ENCODE measurements around the gene RPL7L1.

RPL7L1 gene

DNA sequence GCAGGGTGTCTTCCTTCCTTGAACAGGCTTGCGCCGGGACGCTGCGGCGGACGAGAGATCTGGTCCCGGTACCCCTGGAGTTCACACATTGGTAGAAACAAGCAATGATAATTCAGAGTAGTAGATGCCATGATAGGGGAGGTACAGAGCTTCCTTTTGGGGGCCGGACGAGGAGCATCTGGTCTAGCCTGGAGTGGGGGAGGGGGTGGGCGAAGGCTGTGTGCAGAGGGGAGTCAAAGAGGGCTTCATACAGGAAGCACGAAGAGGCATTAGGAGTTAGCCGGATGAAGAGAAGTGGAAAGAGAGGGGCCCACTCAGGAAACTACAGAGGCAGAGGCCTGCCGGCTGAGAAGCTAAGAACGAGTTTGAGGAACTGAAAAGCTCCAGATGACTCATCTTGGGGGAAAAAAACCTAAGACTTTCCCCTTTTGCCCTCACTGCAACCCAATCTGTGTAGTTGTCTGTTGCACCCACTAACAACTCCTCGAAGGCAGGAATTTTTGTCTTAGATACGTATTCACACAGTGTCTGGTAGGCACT lies 50.5 kb downstream of the RPL7L1 start:
- H3K4me3 ChIP-seq (ENCODE audit: low read length in 2 of 2), result peak overlapping the region; percentile 75 to 81
- peaks cover 6% of the 10 kb centered on the region in 2 donors for H3K36me3 ChIP-seq (ENCODE audit: control insufficient read depth in 2 of 2, insufficient read depth in 2 of 2, low read length in 2 of 2)
- H3K4me1 ChIP-seq (ENCODE audit: control insufficient read depth in 2 of 2, insufficient read depth in 2 of 2, low read length in 2 of 2), result peaks cover 13 to 18% of the 10 kb centered on the region in 2 donors

DNA sequence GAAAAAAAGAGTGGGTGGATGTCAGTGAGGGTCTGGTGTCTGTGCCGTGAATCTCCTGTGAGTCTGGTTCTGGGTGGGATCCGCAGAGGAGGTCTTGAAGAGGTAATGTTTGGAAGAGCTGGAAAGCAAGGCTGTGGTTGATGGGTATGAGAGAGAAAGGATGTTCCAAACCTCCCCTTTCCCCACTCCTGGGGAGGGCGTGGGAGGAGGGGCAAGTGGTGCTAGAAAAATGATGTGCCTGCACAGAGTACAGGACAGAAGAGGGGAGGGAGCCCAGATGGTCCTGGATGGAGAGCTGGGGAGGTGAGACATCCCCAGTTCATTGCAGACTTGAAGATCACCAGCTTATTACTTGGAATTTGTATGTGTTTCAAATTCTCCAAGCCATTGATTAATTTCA lies 53.0 kb downstream of the RPL7L1 start:
- Histone ChIP-seq H3K9ac (ENCODE audit: low read depth in 1 of 2, low read length in 2 of 2) (no peak overlapping the region), H3K4me3 (ENCODE audit: low read length in 2 of 2) (no peak overlapping the region), H3K27me3 (ENCODE audit: control insufficient read depth in 2 of 2, insufficient read depth in 2 of 2, low read length in 2 of 2) (no peaks in the 10 kb centered on the region), H3K4me1 (ENCODE audit: control insufficient read depth in 2 of 2, insufficient read depth in 2 of 2, low read length in 2 of 2) (peaks cover 13 to 18% of the 10 kb centered on the region in 2 donors), H3K36me3 (ENCODE audit: control insufficient read depth in 2 of 2, insufficient read depth in 2 of 2, low read length in 2 of 2) (peaks cover 22 to 24% of the 10 kb centered on the region in 2 donors), H3K9me3 (ENCODE audit: control insufficient read depth in 2 of 2, low read length in 2 of 2) (no peaks in the 10 kb centered on the region), H3K27ac (ENCODE audit: low read depth in 2 of 2, low read length in 2 of 2) (no peak overlapping the region)

More for the DNA sequence above, 50.5 kb downstream of the RPL7L1 start:
- no peaks in the 10 kb centered on the region for H3K27me3 ChIP-seq (ENCODE audit: control insufficient read depth in 2 of 2, insufficient read depth in 2 of 2, low read length in 2 of 2)
- H3K9ac ChIP-seq (ENCODE audit: low read depth in 1 of 2, low read length in 2 of 2), result peak overlapping the region; percentile 73 to 80
- H3K27ac ChIP-seq (ENCODE audit: low read depth in 2 of 2, low read length in 2 of 2), result peak overlapping the region; percentile 86 to 92
- no peaks in the 10 kb centered on the region for H3K9me3 ChIP-seq (ENCODE audit: control insufficient read depth in 2 of 2, low read length in 2 of 2)

DNA sequence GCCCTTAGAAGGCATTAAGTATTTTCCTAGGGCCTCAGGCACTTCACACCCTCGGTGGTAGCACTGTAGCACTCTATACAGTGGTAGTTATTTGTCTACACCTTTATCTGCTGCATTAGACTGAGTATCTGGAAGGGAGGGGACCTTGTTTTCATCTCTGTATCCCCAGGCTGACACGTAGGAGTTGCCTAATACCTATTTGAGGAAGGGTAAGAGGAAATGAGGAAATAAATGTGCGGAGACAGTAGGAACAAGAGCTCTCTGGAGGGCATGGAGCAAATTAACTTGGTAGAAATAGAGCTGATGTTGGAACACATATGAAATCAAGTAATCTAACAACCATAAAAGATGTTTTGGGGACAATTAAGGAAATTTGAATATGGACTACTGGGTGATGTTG lies 53.8 kb downstream of the RPL7L1 start:
- Histone ChIP-seq H3K9ac (ENCODE audit: low read depth in 1 of 2, low read length in 2 of 2) (no peak overlapping the region), H3K36me3 (ENCODE audit: control insufficient read depth in 2 of 2, insufficient read depth in 2 of 2, low read length in 2 of 2) (peaks cover 29 to 32% of the 10 kb centered on the region in 2 donors), H3K4me1 (ENCODE audit: control insufficient read depth in 2 of 2, insufficient read depth in 2 of 2, low read length in 2 of 2) (peaks cover 13 to 18% of the 10 kb centered on the region in 2 donors)

DNA sequence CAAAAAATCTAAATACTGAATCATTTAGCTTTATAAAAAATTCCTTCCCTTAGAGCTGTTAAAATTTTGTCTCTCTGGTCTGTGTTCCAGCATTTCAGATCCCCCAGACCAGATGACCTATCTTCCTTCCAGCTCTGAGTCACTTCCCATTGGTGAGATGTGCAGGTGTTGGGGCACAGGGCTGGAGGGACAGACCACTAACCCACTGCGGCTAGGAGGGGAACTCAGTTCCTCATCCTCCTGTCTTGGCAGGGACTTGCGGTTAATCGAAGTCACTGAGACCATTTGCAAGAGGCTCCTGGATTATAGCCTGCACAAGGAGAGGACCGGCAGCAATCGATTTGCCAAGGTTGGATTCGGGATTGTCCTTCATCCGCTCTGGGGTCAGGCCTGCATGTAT lies 55.9 kb downstream of the RPL7L1 start:
- peaks cover 44 to 46% of the 10 kb centered on the region in 2 donors for H3K36me3 ChIP-seq (ENCODE audit: control insufficient read depth in 2 of 2, insufficient read depth in 2 of 2, low read length in 2 of 2)
- peaks cover 4 to 10% of the 10 kb centered on the region in 2 donors for H3K4me1 ChIP-seq (ENCODE audit: control insufficient read depth in 2 of 2, insufficient read depth in 2 of 2, low read length in 2 of 2)
- H3K9ac ChIP-seq (ENCODE audit: low read depth in 1 of 2, low read length in 2 of 2), result no peak overlapping the region
- no peak overlapping the region for H3K4me3 ChIP-seq (ENCODE audit: low read length in 2 of 2)
- no peaks in the 10 kb centered on the region for H3K9me3 ChIP-seq (ENCODE audit: control insufficient read depth in 2 of 2, low read length in 2 of 2)
- H3K27ac ChIP-seq (ENCODE audit: low read depth in 2 of 2, low read length in 2 of 2), result no peak overlapping the region
- no peaks in the 10 kb centered on the region for H3K27me3 ChIP-seq (ENCODE audit: control insufficient read depth in 2 of 2, insufficient read depth in 2 of 2, low read length in 2 of 2)

More for the DNA sequence above, 53.8 kb downstream of the RPL7L1 start:
- Histone ChIP-seq H3K27me3 (ENCODE audit: control insufficient read depth in 2 of 2, insufficient read depth in 2 of 2, low read length in 2 of 2) (no peaks in the 10 kb centered on the region), H3K4me3 (ENCODE audit: low read length in 2 of 2) (no peak overlapping the region), H3K27ac (ENCODE audit: low read depth in 2 of 2, low read length in 2 of 2) (no peak overlapping the region), H3K9me3 (ENCODE audit: control insufficient read depth in 2 of 2, low read length in 2 of 2) (no peaks in the 10 kb centered on the region)

DNA sequence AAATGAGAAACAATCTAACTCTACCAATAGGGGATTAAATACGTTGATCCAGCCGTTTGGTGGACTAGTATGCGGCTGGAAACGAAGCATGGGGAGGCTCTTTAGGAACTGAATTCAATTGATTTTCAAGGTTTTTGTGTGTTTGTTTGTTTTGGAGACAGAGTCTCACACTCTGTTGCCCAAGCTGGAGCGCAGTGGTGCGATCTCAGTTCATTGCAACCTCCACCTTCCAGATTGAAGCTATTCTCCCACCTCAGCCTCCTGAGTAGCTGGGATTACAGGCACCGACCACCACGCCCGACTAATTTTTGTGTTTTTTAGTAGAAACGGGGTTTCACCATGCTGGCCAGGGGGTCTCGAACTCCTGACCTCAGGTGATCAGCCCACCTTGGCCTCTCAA lies 57.0 kb downstream of the RPL7L1 start:
- H3K36me3 ChIP-seq (ENCODE audit: control insufficient read depth in 2 of 2, insufficient read depth in 2 of 2, low read length in 2 of 2), result peaks cover 46 to 51% of the 10 kb centered on the region in 2 donors
- peaks cover 0 to 3% of the 10 kb centered on the region in 2 donors for H3K4me1 ChIP-seq (ENCODE audit: control insufficient read depth in 2 of 2, insufficient read depth in 2 of 2, low read length in 2 of 2)
- H3K27ac ChIP-seq (ENCODE audit: low read depth in 2 of 2, low read length in 2 of 2), result no peak overlapping the region
- no peak overlapping the region for H3K9ac ChIP-seq (ENCODE audit: low read depth in 1 of 2, low read length in 2 of 2)
- no peak overlapping the region for H3K4me3 ChIP-seq (ENCODE audit: low read length in 2 of 2)
- H3K9me3 ChIP-seq (ENCODE audit: control insufficient read depth in 2 of 2, low read length in 2 of 2), result no peaks in the 10 kb centered on the region
- no peaks in the 10 kb centered on the region for H3K27me3 ChIP-seq (ENCODE audit: control insufficient read depth in 2 of 2, insufficient read depth in 2 of 2, low read length in 2 of 2)

DNA sequence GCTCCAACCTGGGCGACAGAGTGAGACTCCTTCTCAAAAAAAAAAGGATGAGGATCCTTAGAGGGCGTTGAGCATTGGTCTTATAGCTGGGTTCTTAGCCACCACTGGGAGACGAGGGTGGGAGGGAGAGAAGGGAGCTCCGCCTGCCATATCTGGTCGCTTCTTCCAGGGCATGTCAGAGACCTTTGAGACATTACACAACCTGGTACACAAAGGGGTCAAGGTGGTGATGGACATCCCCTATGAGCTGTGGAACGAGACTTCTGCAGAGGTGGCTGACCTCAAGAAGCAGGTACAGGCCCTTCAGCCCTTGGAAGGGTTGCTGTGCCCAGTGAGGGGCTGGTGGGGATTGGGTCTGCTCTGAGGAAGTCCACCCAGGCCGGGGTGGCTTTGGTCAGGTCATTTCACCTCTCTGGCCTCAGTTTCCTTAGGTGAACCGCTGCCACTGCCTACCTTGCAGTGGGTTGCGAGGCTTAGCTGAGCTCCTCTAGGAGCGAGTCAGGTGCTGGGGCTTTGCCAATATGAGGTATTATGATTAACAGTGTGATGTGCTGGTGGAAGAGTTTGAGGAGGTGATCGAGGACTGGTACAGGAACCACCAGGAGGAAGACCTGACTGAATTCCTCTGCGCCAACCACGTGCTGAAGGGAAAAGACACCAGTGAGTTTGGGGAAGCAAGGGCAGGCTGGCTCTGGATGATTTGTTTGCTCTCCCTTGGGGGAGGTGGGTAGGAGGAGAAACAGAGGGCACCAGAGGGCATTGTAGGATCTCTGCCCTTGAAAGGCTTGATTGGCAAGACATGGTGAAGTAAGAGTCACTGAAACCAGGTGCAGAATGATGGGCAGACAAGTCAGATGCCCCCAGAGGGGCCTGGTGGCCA lies 58.4 kb downstream of the RPL7L1 start:
- H3K36me3 ChIP-seq (ENCODE audit: control insufficient read depth in 2 of 2, insufficient read depth in 2 of 2, low read length in 2 of 2), result peaks cover 46 to 51% of the 10 kb centered on the region in 2 donors
- H3K9ac ChIP-seq (ENCODE audit: low read depth in 1 of 2, low read length in 2 of 2), result no peak overlapping the region
- no peak overlapping the region for H3K27ac ChIP-seq (ENCODE audit: low read depth in 2 of 2, low read length in 2 of 2)
- no peaks in the 10 kb centered on the region for H3K9me3 ChIP-seq (ENCODE audit: control insufficient read depth in 2 of 2, low read length in 2 of 2)
- no peaks in the 10 kb centered on the region for H3K4me1 ChIP-seq (ENCODE audit: control insufficient read depth in 2 of 2, insufficient read depth in 2 of 2, low read length in 2 of 2)
- no peaks in the 10 kb centered on the region for H3K27me3 ChIP-seq (ENCODE audit: control insufficient read depth in 2 of 2, insufficient read depth in 2 of 2, low read length in 2 of 2)
- no peak overlapping the region for H3K4me3 ChIP-seq (ENCODE audit: low read length in 2 of 2)

DNA sequence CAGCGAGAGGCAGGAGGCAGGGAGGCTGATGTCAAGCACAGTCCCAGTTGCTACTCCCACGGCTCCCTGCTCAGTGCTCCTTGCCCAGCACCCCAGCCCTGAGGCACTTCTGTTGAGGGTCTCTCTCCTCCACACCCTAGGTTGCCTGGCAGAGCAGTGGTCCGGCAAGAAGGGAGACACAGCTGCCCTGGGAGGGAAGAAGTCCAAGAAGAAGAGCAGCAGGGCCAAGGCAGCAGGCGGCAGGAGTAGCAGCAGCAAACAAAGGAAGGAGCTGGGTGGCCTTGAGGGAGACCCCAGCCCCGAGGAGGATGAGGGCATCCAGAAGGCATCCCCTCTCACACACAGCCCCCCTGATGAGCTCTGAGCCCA lies 59.0 kb downstream of the RPL7L1 start:
- H3K9ac ChIP-seq (ENCODE audit: low read depth in 1 of 2, low read length in 2 of 2), result no peak overlapping the region
- no peak overlapping the region for H3K4me3 ChIP-seq (ENCODE audit: low read length in 2 of 2)
- H3K4me1 ChIP-seq (ENCODE audit: control insufficient read depth in 2 of 2, insufficient read depth in 2 of 2, low read length in 2 of 2), result no peaks in the 10 kb centered on the region
- H3K27ac ChIP-seq (ENCODE audit: low read depth in 2 of 2, low read length in 2 of 2), result no peak overlapping the region
- no peaks in the 10 kb centered on the region for H3K9me3 ChIP-seq (ENCODE audit: control insufficient read depth in 2 of 2, low read length in 2 of 2)
- H3K36me3 ChIP-seq (ENCODE audit: control insufficient read depth in 2 of 2, insufficient read depth in 2 of 2, low read length in 2 of 2), result peaks cover 46 to 51% of the 10 kb centered on the region in 2 donors
- H3K27me3 ChIP-seq (ENCODE audit: control insufficient read depth in 2 of 2, insufficient read depth in 2 of 2, low read length in 2 of 2), result no peaks in the 10 kb centered on the region

DNA sequence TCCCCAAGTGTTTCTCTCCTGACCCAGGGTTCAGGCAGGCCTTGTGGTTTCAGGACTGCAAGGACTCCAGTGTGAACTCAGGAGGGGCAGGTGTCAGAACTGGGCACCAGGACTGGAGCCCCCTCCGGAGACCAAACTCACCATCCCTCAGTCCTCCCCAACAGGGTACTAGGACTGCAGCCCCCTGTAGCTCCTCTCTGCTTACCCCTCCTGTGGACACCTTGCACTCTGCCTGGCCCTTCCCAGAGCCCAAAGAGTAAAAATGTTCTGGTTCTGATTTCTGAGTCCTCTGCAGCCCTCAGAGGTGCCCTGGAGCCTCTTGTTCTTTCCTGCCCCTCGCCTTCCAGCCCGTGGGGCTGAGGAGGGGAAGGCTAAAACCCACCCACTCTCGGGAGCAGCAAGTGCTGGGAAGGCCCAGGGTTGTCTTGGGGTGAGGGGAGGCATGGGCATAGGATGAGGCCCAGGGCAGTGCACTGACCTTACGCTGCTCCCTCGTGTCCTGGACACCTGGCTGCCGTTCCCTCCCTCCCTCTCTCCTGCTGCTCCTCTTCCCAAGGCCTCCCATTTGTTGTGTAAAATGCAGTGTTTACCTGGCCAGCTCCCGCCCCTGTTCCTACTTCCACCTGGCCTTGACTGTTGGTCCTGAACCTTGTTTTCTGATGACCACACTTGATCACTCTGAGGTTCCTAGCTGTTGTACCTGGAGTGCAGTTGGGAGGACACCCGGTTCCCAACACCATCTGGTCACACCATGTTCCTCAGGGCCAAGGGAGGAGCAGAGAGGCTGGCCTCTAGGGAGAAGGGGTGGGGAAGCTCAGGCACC lies 59.8 kb downstream of the RPL7L1 start:
- Histone ChIP-seq H3K4me3 (ENCODE audit: low read length in 2 of 2) (no peak overlapping the region), H3K4me1 (ENCODE audit: control insufficient read depth in 2 of 2, insufficient read depth in 2 of 2, low read length in 2 of 2) (no peaks in the 10 kb centered on the region), H3K36me3 (ENCODE audit: control insufficient read depth in 2 of 2, insufficient read depth in 2 of 2, low read length in 2 of 2) (peaks cover 45 to 52% of the 10 kb centered on the region in 2 donors)

More for the DNA sequence above, 59.8 kb downstream of the RPL7L1 start:
- Histone ChIP-seq H3K9ac (ENCODE audit: low read depth in 1 of 2, low read length in 2 of 2) (no peak overlapping the region), H3K27ac (ENCODE audit: low read depth in 2 of 2, low read length in 2 of 2) (no peak overlapping the region), H3K27me3 (ENCODE audit: control insufficient read depth in 2 of 2, insufficient read depth in 2 of 2, low read length in 2 of 2) (no peaks in the 10 kb centered on the region), H3K9me3 (ENCODE audit: control insufficient read depth in 2 of 2, low read length in 2 of 2) (no peaks in the 10 kb centered on the region)
